GM23338 (cell line): Measurements from ENCODE around the gene RNF167.

Experiments
- CREB1 ChIP-seq: fragments of 250-450 bp; sonication (Bioruptor Pico); IDR thresholded peaks from 2 replicates; pipeline ENCODE4 v1.5.0; 2020; ENCODE audit warnings: low read depth, mild to moderate bottlenecking, moderate library complexity
- CTCF ChIP-seq, 2 experiments: fragments of 200-600 bp in 1 of 2; sonication (generic) in 1 of 2; conservative IDR thresholded peaks; 2 replicates each; pipeline versions ENCODE4 v1.5.1 to v1.6.1; 2016 to 2017; ENCODE audit warnings: antibody characterized with exemption in 2 of 2, low read depth in 2 of 2, mild to moderate bottlenecking in 2 of 2, moderate library complexity in 1 of 2
- ETS1 ChIP-seq: IDR thresholded peaks from 2 replicates; pipeline ENCODE4 v1.6.1; 2016; ENCODE audit warnings: antibody characterized with exemption
- EZH2 ChIP-seq: fragments of 200-600 bp; sonication (generic); IDR thresholded peaks from one replicate; pipeline ENCODE4 v1.8.0; 2017; ENCODE audit warnings: antibody characterized with exemption, mild to moderate bottlenecking, low read depth; ENCODE audit not compliant: unreplicated experiment
- EZH2phosphoT487 ChIP-seq: fragments of 200-600 bp; sonication (generic); IDR thresholded peaks from one replicate; pipeline ENCODE4 v1.8.1; 2018; ENCODE audit warnings: antibody characterized with exemption; ENCODE audit not compliant: unreplicated experiment
- JUNB ChIP-seq: IDR thresholded peaks from one replicate; pipeline ENCODE4 v1.6.1; 2016; ENCODE audit warnings: antibody characterized with exemption; ENCODE audit not compliant: unreplicated experiment
- NANOG ChIP-seq: IDR thresholded peaks from 2 replicates; pipeline ENCODE4 v1.6.1; 2016; ENCODE audit warnings: antibody characterized with exemption, borderline replicate concordance
- POLR2AphosphoS5 ChIP-seq: IDR thresholded peaks from 2 replicates; pipeline ENCODE4 v1.6.1; 2016; ENCODE audit warnings: antibody characterized with exemption, low read depth
- REST ChIP-seq: IDR thresholded peaks from one replicate; pipeline ENCODE4 v1.6.1; 2018; ENCODE audit warnings: antibody characterized with exemption; ENCODE audit not compliant: unreplicated experiment
- STAT1 ChIP-seq: IDR thresholded peaks from one replicate; pipeline ENCODE4 v1.6.1; 2016; ENCODE audit warnings: antibody characterized with exemption; ENCODE audit not compliant: unreplicated experiment
- ZNF114 ChIP-seq: fragments of 250-450 bp; sonication (Bioruptor Pico); IDR thresholded peaks from 2 replicates; pipeline ENCODE4 v1.5.0; 2020; ENCODE audit warnings: mild to moderate bottlenecking, moderate library complexity
- ZNF331 ChIP-seq: fragments of 250-450 bp; sonication (Bioruptor Pico); IDR thresholded peaks from 2 replicates; pipeline ENCODE4 v1.5.0; 2020; ENCODE audit warnings: low read depth, mild to moderate bottlenecking, moderate library complexity
- ZNF462 ChIP-seq: fragments of 250-450 bp; sonication (Bioruptor Pico); IDR thresholded peaks from 2 replicates; pipeline ENCODE4 v1.5.0; 2020; ENCODE audit warnings: mild to moderate bottlenecking, moderate library complexity

- TF ChIP-seq CTCF (conservative IDR thresholded peaks at IDR 0.05; ENCODE audit: low read depth in 2 of 2) (no peak), POLR2AphosphoS5 (no peak), NANOG (no peak), REST (no peak), EZH2phosphoT487 (no peak), EZH2 (no peak), CREB1 (no peak), STAT1 (no peak), ETS1 (no peak), ZNF114 (no peak), ZNF462 (CRISPR knock-in tag) (no peak), JUNB (no peak), ZNF331 (CRISPR knock-in tag) (no peak)
These were observed 3.6 kb upstream of the RNF167 start for GRCh38 chr17:4936436-4936835.
